Nephron (organoid): ENCODE measurements around the gene ZNF407.
A peak's percentile ranks its signal among the peaks of the same experiment; 100 is the strongest.

Source experiments
- H3K27ac Mint-ChIP-seq, 3 experiments: 2 replicates each; pipeline ENCODE4 v1.8.0; 2020; ENCODE audit warnings: mixed read lengths in 3 of 3, mild to moderate bottlenecking in 2 of 3, moderate library complexity in 1 of 3
- H3K27me3 Mint-ChIP-seq: 2 replicates; pipeline ENCODE4 v1.8.0; 2021; ENCODE audit warnings: low read depth, mild to moderate bottlenecking, moderate library complexity, mixed read lengths
- H3K36me3 Mint-ChIP-seq: 2 replicates; pipeline ENCODE4 v1.8.0; 2020; ENCODE audit warnings: low read depth, mixed read lengths
- H3K4me1 Mint-ChIP-seq: 2 replicates; pipeline ENCODE4 v1.8.0; 2020; ENCODE audit warnings: mixed read lengths
- H3K4me3 Mint-ChIP-seq, 3 experiments: 2 replicates each; pipeline ENCODE4 v1.8.0; 2020; ENCODE audit warnings: mild to moderate bottlenecking in 3 of 3, mixed read lengths in 3 of 3, moderate library complexity in 2 of 3
- H3K9me3 Mint-ChIP-seq: 2 replicates; pipeline ENCODE4 v1.8.0; 2020; ENCODE audit warnings: mixed read lengths
- CTCF ChIP-seq, 3 experiments: fragments of 200-600 bp; sonication (generic); IDR thresholded peaks; one replicate each; pipeline ENCODE4 v1.5.0; 2021; ENCODE audit warnings: antibody characterized with exemption in 3 of 3; ENCODE audit not compliant: unreplicated experiment in 3 of 3

ZNF407 gene

GRCh38 chr18:74682141-74682990 lies 84.7 kb downstream of the ZNF407 start:
- Mint-ChIP-seq H3K36me3 (peaks cover 33% of the 10 kb centered on the region), H3K4me3 (no peak overlapping the region), H3K4me1 (peaks cover 11% of the 10 kb centered on the region), H3K27ac (peak overlapping the region in 2 of 3 experiments; percentile 8 to 33), H3K27me3 (no peaks in the 10 kb centered on the region), H3K9me3 (peaks cover 18% of the 10 kb centered on the region)
- TF ChIP-seq CTCF (IDR thresholded peaks at IDR 0.05; ENCODE audit: unreplicated experiment in 3 of 3), result no peak

GRCh38 chr18:74682991-74683297 lies 85.3 kb downstream of the ZNF407 start:
- no peak for TF ChIP-seq CTCF (IDR thresholded peaks at IDR 0.05; ENCODE audit: unreplicated experiment in 3 of 3)
- Mint-ChIP-seq H3K27me3 (no peaks in the 10 kb centered on the region), H3K4me1 (peaks cover 11% of the 10 kb centered on the region), H3K4me3 (no peak overlapping the region), H3K36me3 (peaks cover 27% of the 10 kb centered on the region), H3K27ac (peak overlapping the region in 2 of 3 experiments; percentile 8 to 33), H3K9me3 (peaks cover 14% of the 10 kb centered on the region)

- no peak for TF ChIP-seq CTCF (IDR thresholded peaks at IDR 0.05; ENCODE audit: unreplicated experiment in 3 of 3)
- Mint-ChIP-seq H3K27me3 (no peaks in the 10 kb centered on the region), H3K4me3 (no peak overlapping the region), H3K27ac (peak overlapping the region in 1 of 3 experiments; percentile 33), H3K9me3 (peaks cover 8% of the 10 kb centered on the region), H3K4me1 (peaks cover 11% of the 10 kb centered on the region), H3K36me3 (peaks cover 21% of the 10 kb centered on the region)
Measured at GRCh38 chr18:74683573-74683972, 85.9 kb downstream of the ZNF407 start.

GRCh38 chr18:74689251-74689650 lies 91.6 kb downstream of the ZNF407 start:
- Mint-ChIP-seq H3K27me3 (no peaks in the 10 kb centered on the region), H3K4me3 (no peak overlapping the region), H3K36me3 (peaks cover 7% of the 10 kb centered on the region), H3K4me1 (peaks cover 5% of the 10 kb centered on the region), H3K27ac (no peak overlapping the region), H3K9me3 (no peaks in the 10 kb centered on the region)
- no peak for TF ChIP-seq CTCF (IDR thresholded peaks at IDR 0.05; ENCODE audit: unreplicated experiment in 3 of 3)

- Mint-ChIP-seq H3K4me1 (no peaks in the 10 kb centered on the region), H3K4me3 (no peak overlapping the region), H3K9me3 (no peaks in the 10 kb centered on the region), H3K36me3 (no peaks in the 10 kb centered on the region), H3K27me3 (no peaks in the 10 kb centered on the region), H3K27ac (no peak overlapping the region)
- no peak for TF ChIP-seq CTCF (IDR thresholded peaks at IDR 0.05; ENCODE audit: unreplicated experiment in 3 of 3)
Measured at GRCh38 chr18:74692367-74693013, 94.8 kb downstream of the ZNF407 start.
